ENCODE measurements around the gene CXCR6. TPM values are rescaled to one million over a fixed set of nuclear protein-coding genes. Genes with fewer than 3 reads are reported as not detected.

The CXCR6 gene
- total RNA-seq, 1 experiment from 2014 or later = 0.27 TPM

- DNase-seq (ENCODE audit: low spot score) = no peak
- in situ Hi-C loops (cut with HindIII; ENCODE audit: low sequenced_read_pairs) = no loop called here
Observed at GRCh38 chr3:45964139-45964538, 20.9 kb downstream of the CXCR6 start.

GRCh38 chr3:45965253-45965652 is 22.0 kb downstream of the CXCR6 start:
- no peak for DNase-seq (ENCODE audit: low spot score)
- in situ Hi-C loops (cut with HindIII; ENCODE audit: low sequenced_read_pairs) = no loop called here

GRCh38 chr3:45965653-45966052 is 22.4 kb downstream of the CXCR6 start:
- DNase-seq (ENCODE audit: low spot score) = no peak
- in situ Hi-C loops (cut with HindIII; ENCODE audit: low sequenced_read_pairs) = no loop called here

- no peak for DNase-seq (ENCODE audit: low spot score)
- in situ Hi-C loops (cut with HindIII; ENCODE audit: low sequenced_read_pairs) = no loop called here
Observed at GRCh38 chr3:45966371-45966791, 23.1 kb downstream of the CXCR6 start.

GRCh38 chr3:45966950-45967640 is 23.8 kb downstream of the CXCR6 start:
- peak; percentile 42 for DNase-seq (ENCODE audit: low spot score)
- in situ Hi-C loops (cut with HindIII; ENCODE audit: low sequenced_read_pairs) = no loop called here

GRCh38 chr3:45967724-45968123 is 24.5 kb downstream of the CXCR6 start:
- in situ Hi-C loops (cut with HindIII; ENCODE audit: low sequenced_read_pairs) = no loop called here
- DNase-seq (ENCODE audit: low spot score) = no peak

GRCh38 chr3:45968149-45968548 is 24.9 kb downstream of the CXCR6 start:
- in situ Hi-C loops (cut with HindIII; ENCODE audit: low sequenced_read_pairs) = no loop called here
- DNase-seq (ENCODE audit: low spot score) = no peak

- in situ Hi-C loops (cut with HindIII; ENCODE audit: low sequenced_read_pairs) = no loop called here
- no peak for DNase-seq (ENCODE audit: low spot score)
Observed at GRCh38 chr3:45968706-45969105, 25.4 kb downstream of the CXCR6 start.

GRCh38 chr3:45969116-45969515 is 25.9 kb downstream of the CXCR6 start:
- DNase-seq (ENCODE audit: low spot score) = no peak
- in situ Hi-C loops (cut with HindIII; ENCODE audit: low sequenced_read_pairs) = no loop called here

- in situ Hi-C loops (cut with HindIII; ENCODE audit: low sequenced_read_pairs) = no loop called here
- DNase-seq (ENCODE audit: low spot score) = no peak
Observed at GRCh38 chr3:45969953-45970352, 26.7 kb downstream of the CXCR6 start.

- in situ Hi-C loops (cut with HindIII; ENCODE audit: low sequenced_read_pairs) = no loop called here
- no peak for DNase-seq (ENCODE audit: low spot score)
Observed at GRCh38 chr3:45972534-45973402, 29.5 kb downstream of the CXCR6 start.

GRCh38 chr3:45974686-45975085 is 31.4 kb downstream of the CXCR6 start:
- in situ Hi-C loops (cut with HindIII; ENCODE audit: low sequenced_read_pairs) = no loop called here
- DNase-seq (ENCODE audit: low spot score) = no peak

GRCh38 chr3:45975686-45976085 is 32.4 kb downstream of the CXCR6 start:
- no peak for DNase-seq (ENCODE audit: low spot score)
- in situ Hi-C loops (cut with HindIII; ENCODE audit: low sequenced_read_pairs) = no loop called here

GRCh38 chr3:45976191-45977091 is 33.2 kb downstream of the CXCR6 start:
- in situ Hi-C loops (cut with HindIII; ENCODE audit: low sequenced_read_pairs) = no loop called here
- no peak for DNase-seq (ENCODE audit: low spot score)

- in situ Hi-C loops (cut with HindIII; ENCODE audit: low sequenced_read_pairs) = no loop called here
- no peak for DNase-seq (ENCODE audit: low spot score)
Observed at GRCh38 chr3:45978006-45978761, 34.9 kb downstream of the CXCR6 start.

GRCh38 chr3:45979378-45979777 is 36.1 kb downstream of the CXCR6 start:
- no peak for DNase-seq (ENCODE audit: low spot score)
- in situ Hi-C loops (cut with HindIII; ENCODE audit: low sequenced_read_pairs) = no loop called here

GRCh38 chr3:45980229-45980813 is 37.1 kb downstream of the CXCR6 start:
- DNase-seq (ENCODE audit: low spot score) = no peak
- in situ Hi-C loops (cut with HindIII; ENCODE audit: low sequenced_read_pairs) = no loop called here

GRCh38 chr3:45980819-45981218 is 37.6 kb downstream of the CXCR6 start:
- in situ Hi-C loops (cut with HindIII; ENCODE audit: low sequenced_read_pairs) = no loop called here
- DNase-seq (ENCODE audit: low spot score) = no peak

Data from G401 (cell line).